Fibroblast of lung (primary cell): ENCODE measurements around the gene WRAP73.

Experiments
- CTCF ChIP-seq, 2 donors: IDR thresholded peaks in 1 of 2; conservative IDR thresholded peaks in 1 of 2; 1 replicate in 1 of 2; 2 replicates in 1 of 2; pipeline ENCODE4 v1.5.1; 2011 to 2012; ENCODE audit warnings: low read length in 2 of 2, control low read depth in 1 of 2, inconsistent platforms in 1 of 2, low read depth in 1 of 2, mild to moderate bottlenecking in 1 of 2
- EZH2 ChIP-seq: IDR thresholded peaks from 2 replicates; pipeline ENCODE4 v1.5.1; 2012; ENCODE audit warnings: low read length, control low read depth, mild to moderate bottlenecking; ENCODE audit errors: missing control alignments

DNA sequence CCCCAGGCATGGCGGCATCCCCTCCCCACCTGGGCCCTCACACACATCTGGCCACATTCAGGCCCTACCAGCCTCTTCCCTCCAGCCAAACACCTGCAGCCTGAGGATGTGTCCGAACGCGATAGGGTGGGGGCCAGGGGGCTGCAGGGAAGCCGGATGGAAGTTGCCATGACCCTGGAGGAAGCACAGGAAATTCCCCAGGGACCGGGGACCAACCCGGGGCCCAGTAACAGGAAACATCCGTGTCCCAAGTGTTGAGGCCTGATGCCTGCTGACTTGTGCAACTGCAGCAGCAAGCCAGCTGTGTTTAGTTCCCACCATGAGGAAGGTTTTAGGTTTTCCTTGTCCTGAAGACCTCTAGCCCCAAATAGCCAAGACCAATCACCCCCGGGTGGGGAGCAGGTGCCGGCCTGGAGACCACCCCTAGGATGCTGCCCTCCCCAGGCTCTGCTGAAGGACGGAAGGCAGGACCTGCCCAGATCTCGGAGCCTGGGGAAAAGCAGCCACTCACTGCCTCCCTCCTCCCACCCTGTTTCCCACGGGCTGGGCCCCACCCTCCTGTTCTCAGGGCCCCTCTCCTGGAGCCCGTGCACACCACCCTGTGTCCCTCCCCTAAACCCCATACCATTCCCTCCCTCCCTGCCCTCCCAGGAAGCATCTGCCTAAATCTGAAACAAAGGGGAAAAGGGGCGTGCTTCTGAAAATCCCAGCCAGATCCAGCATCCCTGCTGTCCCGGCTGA, 68.4 kb downstream of the WRAP73 start:
- TF ChIP-seq CTCF (conservative IDR thresholded peaks at IDR 0.05 in 1 of 2, IDR thresholded peaks at IDR 0.05 in 1 of 2; ENCODE audit: low read depth in 1 of 2, low read length in 2 of 2) (no peak), EZH2 (no peak)
